ENCODE results near the gene HSPA1B. TPM values are rescaled to one million over a fixed set of nuclear protein-coding genes. Genes with fewer than 3 reads are reported as not detected.

The HSPA1B gene
- total RNA-seq (2012; rRNA removed): 104 and 107 TPM in 2 replicates

DNA sequence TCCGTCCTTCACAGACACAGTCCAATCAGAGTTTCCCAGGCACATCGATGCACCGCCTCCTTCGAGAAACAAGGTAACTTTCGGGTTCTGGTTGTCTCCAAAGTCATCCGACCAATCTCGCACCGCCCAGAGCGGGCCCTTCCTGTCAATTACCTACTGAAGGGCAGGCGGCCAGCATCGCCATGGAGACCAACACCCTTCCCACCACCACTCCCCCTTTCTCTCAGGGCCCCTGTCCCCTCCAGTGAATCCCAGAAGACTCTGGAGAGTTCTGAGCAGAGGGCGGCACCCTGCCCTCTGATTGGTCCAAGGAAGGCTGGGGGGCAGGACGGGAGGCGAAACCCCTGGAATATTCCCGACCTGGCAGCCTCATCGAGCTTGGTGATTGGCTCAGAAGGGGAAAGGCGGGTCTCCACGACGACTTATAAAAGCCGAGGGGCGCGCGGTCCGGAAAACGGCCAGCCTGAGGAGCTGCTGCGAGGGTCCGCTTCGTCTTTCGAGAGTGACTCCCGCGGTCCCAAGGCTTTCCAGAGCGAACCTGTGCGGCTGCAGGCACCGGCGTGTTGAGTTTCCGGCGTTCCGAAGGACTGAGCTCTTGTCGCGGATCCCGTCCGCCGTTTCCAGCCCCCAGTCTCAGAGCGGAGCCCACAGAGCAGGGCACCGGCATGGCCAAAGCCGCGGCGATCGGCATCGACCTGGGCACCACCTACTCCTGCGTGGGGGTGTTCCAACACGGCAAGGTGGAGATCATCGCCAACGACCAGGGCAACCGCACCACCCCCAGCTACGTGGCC is at the start of gene HSPA1B:
Gene HSPA1B (plus strand): TSS at position 453 of the 794 bp plus-strand sequence. CDS start 213 bp downstream, at position 666.
- Histone ChIP-seq H3K27me3 (ENCODE audit: control insufficient read depth, insufficient read depth, low read length) (no peaks in the 10 kb centered on the region), H3K4me1 (ENCODE audit: control insufficient read depth, insufficient read depth, low read length) (peaks cover 25% of the 10 kb centered on the region), H3K9me3 (replicated peaks; ENCODE audit: low read length) (no peaks in the 10 kb centered on the region), H3K4me2 (ENCODE audit: low read length) (peak within 1 kb of the TSS; percentile 90), H3K36me3 (ENCODE audit: insufficient read depth, low read length) (no peaks in the 10 kb centered on the region), H3K4me3 (ENCODE audit: low read length) (peak within 1 kb of the TSS; percentile 81), H3K9ac (ENCODE audit: low read depth, low read length) (peak within 1 kb of the TSS; percentile 89)

GRCh38 chr6:31778193-31778592 is 49.3 kb upstream of the HSPA1B start:
- Histone ChIP-seq H3K4me1 (ENCODE audit: control insufficient read depth, insufficient read depth, low read length) (peaks cover 15% of the 10 kb centered on the region), H3K9me3 (replicated peaks; ENCODE audit: low read length) (no peaks in the 10 kb centered on the region), H3K36me3 (ENCODE audit: insufficient read depth, low read length) (peaks cover 52% of the 10 kb centered on the region), H3K27me3 (ENCODE audit: control insufficient read depth, insufficient read depth, low read length) (no peaks in the 10 kb centered on the region), H3K4me3 (ENCODE audit: low read length) (no peak overlapping the region), H3K9ac (ENCODE audit: low read depth, low read length) (no peak overlapping the region), H3K4me2 (ENCODE audit: low read length) (no peak overlapping the region)

- Histone ChIP-seq H3K4me2 (ENCODE audit: low read length) (no peak overlapping the region), H3K9me3 (replicated peaks; ENCODE audit: low read length) (no peaks in the 10 kb centered on the region), H3K4me3 (ENCODE audit: low read length) (no peak overlapping the region), H3K36me3 (ENCODE audit: insufficient read depth, low read length) (peaks cover 58% of the 10 kb centered on the region), H3K27me3 (ENCODE audit: control insufficient read depth, insufficient read depth, low read length) (no peaks in the 10 kb centered on the region), H3K9ac (ENCODE audit: low read depth, low read length) (no peak overlapping the region), H3K4me1 (ENCODE audit: control insufficient read depth, insufficient read depth, low read length) (peaks cover 15% of the 10 kb centered on the region)
Observed at GRCh38 chr6:31778999-31779885, 48.3 kb upstream of the HSPA1B start.

GRCh38 chr6:31779908-31780307 is 47.6 kb upstream of the HSPA1B start:
- no peaks in the 10 kb centered on the region for H3K27me3 ChIP-seq (ENCODE audit: control insufficient read depth, insufficient read depth, low read length)
- H3K9me3 ChIP-seq (replicated peaks; ENCODE audit: low read length): no peaks in the 10 kb centered on the region
- H3K36me3 ChIP-seq (ENCODE audit: insufficient read depth, low read length): peaks cover 65% of the 10 kb centered on the region
- no peak overlapping the region for H3K4me3 ChIP-seq (ENCODE audit: low read length)
- peaks cover 15% of the 10 kb centered on the region for H3K4me1 ChIP-seq (ENCODE audit: control insufficient read depth, insufficient read depth, low read length)
- H3K9ac ChIP-seq (ENCODE audit: low read depth, low read length): no peak overlapping the region
- H3K4me2 ChIP-seq (ENCODE audit: low read length): no peak overlapping the region

DNA sequence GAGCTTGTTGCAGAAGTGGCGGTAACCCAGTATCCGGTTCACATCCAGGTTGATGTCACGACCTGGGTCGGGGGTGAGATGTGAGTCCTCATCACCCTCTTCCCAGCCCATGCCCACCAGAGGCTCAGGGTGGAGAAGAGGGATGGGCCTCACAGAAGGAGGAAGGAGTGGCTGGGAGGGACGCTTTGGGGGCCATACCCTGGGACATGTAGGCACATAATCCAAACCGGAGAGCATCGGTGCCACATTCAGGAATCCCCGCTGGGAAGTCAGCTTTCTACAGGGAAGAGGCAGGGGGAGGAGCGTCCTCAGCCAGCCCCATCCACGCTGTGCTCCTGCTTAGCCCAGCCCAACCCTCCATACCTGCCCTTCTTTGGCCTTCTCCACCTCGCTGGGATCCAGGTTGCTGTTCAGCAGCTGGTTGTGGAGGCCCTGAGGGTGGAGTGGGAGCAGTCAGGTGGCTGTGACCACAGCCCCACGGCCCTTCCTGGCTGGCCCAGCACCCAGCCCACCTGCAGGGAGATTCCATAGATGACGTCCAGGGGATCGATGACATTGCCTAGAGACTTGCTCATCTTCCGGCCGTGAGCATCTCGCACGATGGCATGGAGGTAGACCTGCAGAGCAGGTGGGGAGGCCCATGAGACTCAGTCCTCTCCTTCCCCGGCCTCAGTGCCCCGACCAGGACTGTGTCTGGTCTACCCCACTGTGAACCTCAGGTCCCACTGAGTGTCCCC is 46.9 kb upstream of the HSPA1B start:
- H3K9me3 ChIP-seq (replicated peaks; ENCODE audit: low read length): no peaks in the 10 kb centered on the region
- H3K27me3 ChIP-seq (ENCODE audit: control insufficient read depth, insufficient read depth, low read length): no peaks in the 10 kb centered on the region
- no peak overlapping the region for H3K4me2 ChIP-seq (ENCODE audit: low read length)
- H3K36me3 ChIP-seq (ENCODE audit: insufficient read depth, low read length): peaks cover 72% of the 10 kb centered on the region
- no peak overlapping the region for H3K9ac ChIP-seq (ENCODE audit: low read depth, low read length)
- peaks cover 15% of the 10 kb centered on the region for H3K4me1 ChIP-seq (ENCODE audit: control insufficient read depth, insufficient read depth, low read length)
- H3K4me3 ChIP-seq (ENCODE audit: low read length): no peak overlapping the region

DNA sequence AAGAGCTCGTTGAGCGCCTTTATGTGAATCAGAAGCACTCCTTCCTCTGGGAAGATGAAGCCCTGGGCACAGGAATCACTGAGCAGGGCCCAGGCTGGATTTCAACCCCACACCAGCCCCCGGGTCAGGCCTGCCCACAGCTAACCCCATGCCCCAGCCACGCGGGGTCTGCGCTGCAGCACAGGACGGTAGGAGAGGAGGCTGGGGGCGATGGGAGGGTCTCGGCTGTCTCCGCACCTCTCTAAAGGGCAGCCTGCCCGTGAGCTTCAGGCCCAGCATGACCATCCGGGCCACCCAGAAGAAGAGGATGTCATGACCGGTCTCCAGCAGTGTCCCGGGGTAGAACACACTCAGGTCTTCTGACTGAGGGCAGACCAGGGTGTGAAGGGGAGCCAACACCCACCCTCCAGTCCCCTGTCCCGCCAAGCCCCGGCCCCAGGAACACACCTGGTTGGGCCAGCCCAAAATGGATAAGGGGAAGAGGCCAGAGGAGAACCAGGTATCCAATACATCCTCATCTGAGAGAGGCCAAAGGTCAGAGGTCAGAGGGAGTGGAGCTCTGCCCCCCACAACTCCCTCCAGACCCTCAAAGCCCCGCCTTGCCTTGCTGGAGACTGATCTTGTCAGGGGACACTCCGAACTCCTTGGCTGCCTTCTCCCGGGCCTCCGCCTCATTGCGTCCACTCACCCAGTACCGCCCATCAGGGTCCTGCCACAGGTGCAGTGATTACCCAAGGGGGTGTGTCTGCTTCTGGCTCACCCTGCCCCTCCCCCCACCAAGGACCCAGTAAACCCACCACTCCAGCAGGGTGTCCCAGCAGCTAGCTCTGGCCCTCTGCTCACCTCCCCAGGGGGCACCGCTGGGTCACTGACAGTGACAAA is 46.1 kb upstream of the HSPA1B start:
- H3K4me1 ChIP-seq (ENCODE audit: control insufficient read depth, insufficient read depth, low read length): peaks cover 14% of the 10 kb centered on the region
- H3K4me3 ChIP-seq (ENCODE audit: low read length): no peak overlapping the region
- peaks cover 76% of the 10 kb centered on the region for H3K36me3 ChIP-seq (ENCODE audit: insufficient read depth, low read length)
- H3K4me2 ChIP-seq (ENCODE audit: low read length): no peak overlapping the region
- H3K9ac ChIP-seq (ENCODE audit: low read depth, low read length): no peak overlapping the region
- H3K9me3 ChIP-seq (replicated peaks; ENCODE audit: low read length): no peaks in the 10 kb centered on the region
- H3K27me3 ChIP-seq (ENCODE audit: control insufficient read depth, insufficient read depth, low read length): no peaks in the 10 kb centered on the region

- peaks cover 76% of the 10 kb centered on the region for H3K36me3 ChIP-seq (ENCODE audit: insufficient read depth, low read length)
- H3K9me3 ChIP-seq (replicated peaks; ENCODE audit: low read length): no peaks in the 10 kb centered on the region
- H3K4me2 ChIP-seq (ENCODE audit: low read length): no peak overlapping the region
- H3K4me1 ChIP-seq (ENCODE audit: control insufficient read depth, insufficient read depth, low read length): peaks cover 6% of the 10 kb centered on the region
- H3K9ac ChIP-seq (ENCODE audit: low read depth, low read length): no peak overlapping the region
- no peaks in the 10 kb centered on the region for H3K27me3 ChIP-seq (ENCODE audit: control insufficient read depth, insufficient read depth, low read length)
- H3K4me3 ChIP-seq (ENCODE audit: low read length): no peak overlapping the region
Observed at GRCh38 chr6:31782126-31782855, 45.2 kb upstream of the HSPA1B start.

DNA sequence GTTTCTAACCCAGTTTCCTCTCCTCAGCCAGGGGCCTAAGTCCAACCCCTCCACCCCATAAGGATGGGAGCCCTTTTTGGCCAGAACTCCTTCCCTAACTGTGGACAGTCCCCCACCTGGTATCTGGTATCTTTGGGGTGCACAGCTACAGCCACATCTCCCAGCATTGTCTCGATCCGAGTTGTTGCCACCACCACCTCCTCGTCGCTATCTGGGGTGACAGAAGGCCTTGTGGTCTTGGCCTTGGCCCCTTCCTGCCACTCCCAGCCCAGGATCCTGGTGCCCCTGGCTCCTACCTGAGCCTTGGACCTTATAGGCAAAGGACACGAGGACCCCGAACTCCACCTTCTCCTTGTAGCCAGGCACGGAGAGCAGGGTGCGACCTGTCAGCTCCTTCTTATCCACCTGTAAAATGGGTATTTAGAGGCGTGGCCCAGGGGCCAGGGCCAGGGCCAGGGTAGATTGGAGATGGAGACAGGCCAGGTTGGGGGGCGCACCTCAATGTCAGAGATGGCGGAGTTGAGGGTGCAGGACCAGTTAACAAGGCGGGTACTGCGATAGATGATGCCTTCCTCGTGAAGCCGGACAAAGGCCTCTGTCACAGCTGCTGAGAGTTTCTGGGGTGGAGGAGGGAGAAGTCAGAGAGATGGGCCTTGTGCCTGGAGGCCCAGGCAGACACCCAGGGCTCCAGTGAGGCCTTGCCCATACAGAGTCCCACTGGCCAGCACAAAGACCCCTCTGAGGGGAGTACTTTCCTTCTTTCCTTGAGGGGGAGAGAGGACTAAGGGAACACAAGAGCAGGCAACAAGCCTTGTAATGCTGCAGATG is 43.2 kb upstream of the HSPA1B start:
- no peaks in the 10 kb centered on the region for H3K9me3 ChIP-seq (replicated peaks; ENCODE audit: low read length)
- peaks cover 62% of the 10 kb centered on the region for H3K36me3 ChIP-seq (ENCODE audit: insufficient read depth, low read length)

GRCh38 chr6:31785475-31785874 is 42.1 kb upstream of the HSPA1B start:
- Histone ChIP-seq H3K4me3 (ENCODE audit: low read length) (no peak overlapping the region), H3K4me2 (ENCODE audit: low read length) (no peak overlapping the region), H3K27me3 (ENCODE audit: control insufficient read depth, insufficient read depth, low read length) (no peaks in the 10 kb centered on the region), H3K4me1 (ENCODE audit: control insufficient read depth, insufficient read depth, low read length) (no peaks in the 10 kb centered on the region), H3K9ac (ENCODE audit: low read depth, low read length) (no peak overlapping the region), H3K9me3 (replicated peaks; ENCODE audit: low read length) (no peaks in the 10 kb centered on the region), H3K36me3 (ENCODE audit: insufficient read depth, low read length) (peaks cover 54% of the 10 kb centered on the region)

More for the DNA sequence above, 43.2 kb upstream of the HSPA1B start:
- Histone ChIP-seq H3K4me3 (ENCODE audit: low read length) (no peak overlapping the region), H3K4me1 (ENCODE audit: control insufficient read depth, insufficient read depth, low read length) (no peaks in the 10 kb centered on the region), H3K4me2 (ENCODE audit: low read length) (no peak overlapping the region), H3K9ac (ENCODE audit: low read depth, low read length) (no peak overlapping the region), H3K27me3 (ENCODE audit: control insufficient read depth, insufficient read depth, low read length) (no peaks in the 10 kb centered on the region)
